Measurements from ENCODE around the gene ZNF710. TPM values are rescaled to one million over a fixed set of nuclear protein-coding genes. Genes with fewer than 3 reads are reported as not detected.

Gene ZNF710
- total RNA-seq, 1 experiment from 2014 or later: 40.7 TPM

- WGBS (ENCODE audit: extremely low coverage, insufficient read length, low lambda C conversion rate): no CpG with 5 or more reads among the region's 7 CpGs
- Mint-ChIP-seq H3K4me3 (peak overlapping the region in 1 of 2 experiments; percentile 16; a peak in 2 of 5 replicates), H3K36me3 (ENCODE audit: insufficient read depth in 1 of 3, low read depth in 3 of 3) (peaks cover 4 to 9% (median 8%) of the 10 kb centered on the region in 3 experiments; a peak in 5 of 7 replicates), H3K27ac (peak overlapping the region; percentile 3 to 88 (median 84); a peak in 5 of 7 replicates), H3K27me3 (ENCODE audit: low read depth) (peaks cover 64% of the 10 kb centered on the region), H3K9me3 (peaks cover 14 to 16% of the 10 kb centered on the region in 2 experiments), H3K4me1 (peaks cover 25 to 28% of the 10 kb centered on the region in 2 experiments)
- TF ChIP-seq CTCF (conservative IDR thresholded peaks at IDR 0.05): no peak
- peak; percentile 82 for DNase-seq
- H3K4me2 ChIP-seq (ENCODE audit: insufficient read depth, insufficient read length, low read length): no peak overlapping the region
- peak overlapping the region; percentile 74 for H4K5ac ChIP-seq (ENCODE audit: insufficient read length, low read depth, low read length)
- peak overlapping the region; percentile 97 for H2BK20ac ChIP-seq (ENCODE audit: low read depth, low read length, poor library complexity, severe bottlenecking)
- no peaks in the 10 kb centered on the region for H4K20me1 ChIP-seq (ENCODE audit: control insufficient read depth, insufficient read depth, insufficient read length)
- no peaks in the 10 kb centered on the region for H3K79me2 ChIP-seq (ENCODE audit: insufficient read depth, low read length)
- no peak overlapping the region for H2BK15ac ChIP-seq (ENCODE audit: low read depth, low read length)
- H3K56ac ChIP-seq (ENCODE audit: insufficient read length, low read depth, low read length): no peak overlapping the region
- peak overlapping the region; percentile 52 for H3K4ac ChIP-seq (ENCODE audit: low read depth, low read length)
- H3K9ac ChIP-seq (ENCODE audit: extremely low read depth, insufficient read length, low read length): peak overlapping the region; percentile 6
- peak overlapping the region; percentile 60 for H2BK5ac ChIP-seq (ENCODE audit: insufficient read length, low read length)
- H4K91ac ChIP-seq (ENCODE audit: insufficient read length, low read depth, low read length): peak overlapping the region; percentile 87
- H2AFZ ChIP-seq (ENCODE audit: low read length): no peak overlapping the region
- H3K79me1 ChIP-seq (ENCODE audit: insufficient read depth, low read depth, low read length, poor library complexity, severe bottlenecking): no peaks in the 10 kb centered on the region
- H3K27me3 ChIP-seq (ENCODE audit: insufficient read depth, low read length): peaks cover 32% of the 10 kb centered on the region; the same call in 1 of the 2 replicates
- H3K23ac ChIP-seq (ENCODE audit: insufficient read length, low read depth, low read length): no peak overlapping the region
- H2AK5ac ChIP-seq (ENCODE audit: insufficient read length, low read length): peak overlapping the region; percentile 47
- H3K9me3 ChIP-seq (ENCODE audit: control insufficient read depth, low read depth, low read length): peaks cover 10% of the 10 kb centered on the region
- H3K23me2 ChIP-seq (ENCODE audit: insufficient read length, low read depth, low read length, poor library complexity, severe bottlenecking): no peaks in the 10 kb centered on the region
- H2BK120ac ChIP-seq (ENCODE audit: low read depth, low read length, poor library complexity, severe bottlenecking): peak overlapping the region; percentile 98
- peak overlapping the region; percentile 84 for H3T11ph ChIP-seq (ENCODE audit: low read length)
- peak overlapping the region; percentile 65; the same call in 1 of the 2 replicates for H3K14ac ChIP-seq (ENCODE audit: insufficient read depth, low read length)
- peaks cover 6% of the 10 kb centered on the region; the same call in 1 of the 2 replicates for H3K4me1 ChIP-seq (ENCODE audit: insufficient read depth, low read length)
- H3K27ac ChIP-seq (ENCODE audit: insufficient read length, low read depth, low read length): no peak overlapping the region
- no peak overlapping the region for H4K8ac ChIP-seq (replicated peaks; ENCODE audit: insufficient read length, low read depth, low read length)
- H2BK12ac ChIP-seq (ENCODE audit: insufficient read length, low read depth, low read length): no peak overlapping the region
- peak overlapping the region; percentile 92 for H3K18ac ChIP-seq (ENCODE audit: insufficient read length, low read depth, low read length)
These were observed 18.6 kb upstream of the ZNF710 start for GRCh38 chr15:89982315-89983055.
